RKO (cell line): ENCODE measurements around the gene CD99.
"Not testable (repeated sequence)": the region's sequence is repeated elsewhere in the genome, so short reads cannot be mapped to it uniquely, and the experiment has no call there.

ENCODE experiments used
- DNase-seq: peaks from one replicate; pipeline ENCODE4 v3.0.0-alpha.2; 2016; ENCODE audit warnings: low spot score

CD99 gene

GRCh38 chrX:2700405-2701320 lies 9.6 kb downstream of the CD99 start:
- DNase-seq = no peak

GRCh38 chrX:2701600-2701999 lies 10.5 kb downstream of the CD99 start:
- no peak for DNase-seq

DNA sequence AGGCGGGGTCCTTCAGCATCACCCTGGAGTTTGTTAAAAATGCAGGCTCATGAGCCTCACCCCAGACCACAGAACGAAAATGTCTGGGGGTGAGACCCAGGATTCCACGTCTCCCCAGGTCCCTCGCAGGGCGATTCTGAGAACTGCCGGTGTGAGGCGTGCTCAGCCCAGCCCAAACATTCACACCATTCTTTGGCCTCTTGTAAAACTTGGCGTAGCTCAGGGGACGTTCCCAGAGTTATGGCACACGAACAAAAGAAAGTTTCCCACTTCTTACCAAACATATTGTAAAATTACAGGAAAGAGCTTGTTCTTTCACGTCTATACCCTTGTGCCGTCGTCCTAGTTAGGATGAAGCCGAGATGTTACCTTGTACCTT lies 12.9 kb downstream of the CD99 start:
- DNase-seq = no peak

DNA sequence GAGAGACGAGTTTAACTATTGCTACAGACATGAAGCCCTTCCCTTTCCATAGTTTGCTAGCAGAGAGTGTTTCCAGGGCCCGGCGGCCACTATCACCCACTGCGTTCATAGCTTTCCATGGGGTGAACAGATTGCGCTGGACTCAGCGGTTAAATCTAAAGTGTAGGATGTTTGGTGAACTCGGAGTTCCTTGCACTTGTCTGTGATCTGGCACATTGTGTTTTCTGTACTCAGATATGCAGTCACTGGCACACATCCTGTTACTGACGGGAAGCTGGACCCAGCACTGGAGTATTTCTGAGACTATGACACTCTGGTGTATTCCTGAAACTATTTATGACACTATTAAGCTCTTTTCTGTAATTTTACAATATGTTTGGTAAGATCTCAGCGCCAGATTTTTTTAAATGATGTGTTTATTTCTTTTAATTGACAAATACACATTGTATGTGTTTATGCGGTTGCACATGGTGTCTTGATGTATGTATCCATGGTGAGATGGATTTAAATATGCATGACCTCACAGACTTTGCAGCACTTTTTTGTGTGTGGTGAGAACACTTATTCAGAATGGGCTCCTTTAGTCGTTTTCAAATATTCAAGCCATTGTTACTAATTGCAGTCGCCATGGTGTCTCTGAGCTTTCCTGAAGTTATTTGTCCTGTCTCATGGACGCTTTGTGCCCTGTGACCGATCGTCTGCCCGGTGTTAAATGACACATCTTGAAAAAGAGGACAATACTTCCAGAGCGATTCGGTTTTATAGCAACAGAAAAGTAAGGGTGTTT lies 14.1 kb downstream of the CD99 start:
- DNase-seq = no peak

GRCh38 chrX:2707334-2707760 lies 16.3 kb downstream of the CD99 start:
- DNase-seq = peak; percentile 81

DNA sequence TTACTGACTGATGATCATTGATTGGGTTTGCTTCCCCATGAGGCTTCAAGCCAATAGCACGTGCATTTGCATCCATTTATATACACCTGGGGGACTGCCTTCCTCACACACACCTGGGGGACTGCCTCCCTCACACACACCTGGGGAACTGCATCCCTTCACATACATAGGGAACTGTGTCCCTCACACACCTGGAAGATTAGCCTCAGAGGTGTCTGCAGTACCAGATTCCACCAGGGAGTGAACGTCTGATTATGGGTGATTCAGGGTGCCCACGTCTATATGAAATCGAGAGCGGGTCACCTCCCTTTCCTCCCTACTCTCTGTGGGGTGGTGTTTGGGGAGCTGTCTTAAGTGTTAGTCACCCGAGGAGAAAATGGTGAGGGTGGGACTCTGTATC lies 16.9 kb downstream of the CD99 start:
- no peak for DNase-seq

GRCh38 chrX:2708592-2709188 lies 17.6 kb downstream of the CD99 start:
- no peak for DNase-seq

DNA sequence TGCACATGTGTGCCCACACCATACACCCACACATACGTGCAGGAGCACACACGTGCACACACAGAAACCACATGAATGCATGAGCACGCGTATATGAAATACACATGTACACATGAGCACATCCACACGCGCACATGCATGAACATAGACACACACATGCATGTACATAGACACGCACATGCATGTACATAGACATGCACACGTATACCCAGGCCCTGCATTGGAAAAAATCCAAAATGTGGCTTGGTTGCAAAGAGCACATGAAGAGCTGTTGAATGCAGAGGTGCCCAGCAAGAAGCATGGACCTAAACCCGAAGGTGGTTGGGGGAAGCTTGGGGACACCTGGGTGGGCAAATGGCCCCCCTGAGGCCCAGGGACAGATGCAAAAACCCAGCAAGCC lies 18.5 kb downstream of the CD99 start:
- no peak for DNase-seq

GRCh38 chrX:2710041-2710840 lies 19.1 kb downstream of the CD99 start:
- peak; percentile 16 for DNase-seq

- DNase-seq = no peak
Measured at GRCh38 chrX:2711441-2711840, 20.3 kb downstream of the CD99 start.

DNA sequence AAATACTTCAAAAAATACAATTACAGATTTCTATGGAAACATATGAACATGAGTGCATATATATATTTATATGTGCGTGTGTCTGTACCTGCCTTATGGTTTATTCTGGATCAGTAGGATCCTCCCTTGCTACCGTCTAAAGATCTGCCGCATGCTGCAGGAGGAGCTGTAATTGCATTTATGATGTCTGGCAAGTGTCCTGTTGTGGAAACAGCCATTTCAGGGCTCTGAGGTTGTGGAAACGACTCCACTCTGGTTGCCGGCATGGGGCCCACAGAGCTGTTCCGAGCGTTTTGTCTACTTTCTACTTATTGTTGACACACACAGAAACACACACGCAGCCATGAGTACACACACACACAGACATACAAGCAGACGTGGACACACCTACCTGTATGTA lies 21.3 kb downstream of the CD99 start:
- DNase-seq = no peak

DNA sequence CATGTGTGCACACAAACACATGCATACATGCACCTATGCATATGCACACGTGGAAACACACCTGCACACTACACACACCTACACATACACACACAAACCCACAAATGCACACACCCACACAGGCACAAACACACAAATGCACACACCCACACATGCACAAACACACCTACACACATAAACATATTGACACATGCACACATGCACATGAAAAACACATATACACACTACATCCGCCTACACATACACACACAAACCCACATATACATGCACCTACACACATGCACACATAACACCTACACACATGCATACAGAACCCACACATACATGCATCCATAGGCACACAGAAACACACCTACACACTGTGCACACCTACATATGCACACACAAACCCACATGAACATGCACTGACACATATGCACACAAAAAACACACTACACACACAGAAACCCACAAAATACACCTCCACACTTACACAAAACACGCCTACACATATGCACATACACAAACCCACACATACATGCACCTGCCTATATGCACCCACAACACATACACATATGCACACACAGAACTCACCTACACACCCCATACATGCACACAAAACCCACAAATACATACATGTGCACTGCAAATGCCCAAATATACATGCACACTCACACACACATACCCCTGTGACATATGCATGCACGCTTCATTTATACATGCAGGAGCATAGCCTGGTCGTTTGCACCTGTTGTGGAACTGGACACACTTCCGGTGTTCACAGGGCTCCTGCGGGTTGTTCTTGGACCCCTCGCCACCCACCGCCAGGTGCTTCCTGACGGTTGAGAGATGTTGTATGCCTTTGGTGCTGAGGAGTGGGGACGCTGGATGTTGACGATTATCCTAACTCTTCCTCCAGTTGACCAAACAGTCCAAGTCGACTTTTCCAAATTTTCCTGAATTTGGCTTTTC lies 22.1 kb downstream of the CD99 start:
- DNase-seq = no peak

- DNase-seq = no peak
Measured at GRCh38 chrX:2714551-2714950, 23.5 kb downstream of the CD99 start.

DNA sequence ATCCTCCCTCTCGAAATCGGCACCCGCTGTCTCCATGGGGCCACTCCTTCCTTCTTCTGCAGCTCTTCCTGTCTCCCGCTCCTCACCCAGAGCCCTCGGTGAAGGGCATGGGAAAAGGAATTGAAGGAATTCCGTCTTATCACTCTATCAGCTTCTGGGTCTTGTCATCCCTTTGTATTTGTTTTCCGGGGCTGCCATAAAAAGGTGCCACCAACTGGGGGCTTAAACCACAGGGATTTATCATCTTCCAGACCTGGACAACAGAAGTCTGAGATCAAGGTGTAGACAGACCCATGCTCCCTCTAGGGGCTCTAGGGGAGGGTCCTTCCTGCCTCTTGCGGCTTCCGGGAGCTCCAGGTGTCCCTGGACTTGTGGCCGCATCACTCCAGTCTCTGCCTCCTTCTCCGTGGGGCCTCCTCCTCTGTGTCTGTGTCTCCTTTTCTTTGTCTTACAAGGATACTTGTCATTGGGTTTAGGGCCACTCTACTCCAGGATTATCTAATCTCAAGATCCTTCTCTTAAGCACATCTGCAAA lies 24.0 kb downstream of the CD99 start:
- no peak for DNase-seq

GRCh38 chrX:2717312-2717711 lies 26.2 kb downstream of the CD99 start:
- no peak for DNase-seq

GRCh38 chrX:2718821-2719220 lies 27.7 kb downstream of the CD99 start:
- DNase-seq = no peak

DNA sequence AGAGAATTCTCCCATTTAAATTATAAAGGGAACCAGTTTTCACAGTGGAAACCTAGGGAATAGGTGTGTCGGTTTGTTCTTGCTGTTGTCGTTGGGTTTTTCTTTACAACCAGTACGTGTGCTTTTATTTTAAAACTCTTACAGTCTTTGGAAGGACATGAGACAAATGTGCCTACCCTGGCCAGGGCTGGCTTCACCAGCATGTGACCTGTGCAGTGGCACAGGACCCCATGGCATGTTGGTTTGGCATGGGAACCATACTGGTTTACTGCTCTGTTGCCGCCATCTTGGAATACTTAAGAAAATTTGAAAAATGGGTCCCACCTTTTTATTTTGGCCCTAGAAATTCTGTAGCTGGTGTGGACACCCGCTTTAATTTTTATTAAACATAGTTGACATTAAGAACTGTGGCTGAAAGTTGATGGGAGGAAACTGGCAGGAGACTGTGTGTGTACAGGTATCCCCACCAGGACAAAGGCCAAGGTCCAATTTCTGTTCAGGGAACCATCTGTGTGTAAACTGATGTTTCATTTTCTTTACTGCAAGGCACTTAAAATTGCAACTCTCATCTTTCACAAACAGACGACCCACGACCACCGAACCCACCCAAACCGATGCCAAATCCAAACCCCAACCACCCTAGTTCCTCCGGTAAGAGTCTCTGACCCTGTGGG lies 28.8 kb downstream of the CD99 start:
- no peak for DNase-seq

- DNase-seq = no peak
Measured at GRCh38 chrX:2723286-2723879, 32.3 kb downstream of the CD99 start.

- DNase-seq = not testable (repeated sequence)
Measured at GRCh38 chrX:2727264-2727663, 36.2 kb downstream of the CD99 start.

DNA sequence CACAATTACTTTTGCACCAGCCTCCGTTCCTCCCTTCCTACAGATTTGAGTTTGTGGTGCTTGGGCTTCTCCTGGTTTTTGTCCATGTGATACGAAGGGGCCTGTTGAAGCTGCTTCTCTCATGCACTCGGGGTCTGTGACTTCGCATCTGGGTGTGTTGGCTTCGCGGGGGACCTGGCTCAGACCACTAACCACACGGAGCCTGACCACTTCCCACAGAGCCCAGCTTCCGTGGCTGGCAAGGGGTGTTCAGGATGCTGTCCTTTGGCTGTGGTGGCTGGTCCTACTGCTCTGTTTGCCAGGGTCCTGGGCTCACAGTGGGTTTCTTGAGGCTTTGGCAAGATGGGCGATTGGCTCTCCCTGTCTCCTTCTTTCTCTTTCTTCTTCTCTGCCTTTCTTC lies 41.0 kb downstream of the CD99 start:
- no peak for DNase-seq
